Panc1 (cell line): Measurements from ENCODE around the gene ZCCHC24. TPM values are rescaled to one million over a fixed set of nuclear protein-coding genes. Genes with fewer than 3 reads are reported as not detected.

Experiments
- ATAC-seq: fragments of 200-7000 bp; cut with Tn5 transposase; 2 replicates; pipeline ENCODE4 v1.9.1; 2020; ENCODE audit warnings: mild to moderate bottlenecking, moderate library complexity
- BruUV-seq: library from RNA; stranded (reverse); fragments of 400-500 nt; replicated peaks from 2 replicates; lab custom pipeline; 2021; lab: Mats Ljungman, UMichigan
- CTCF ChIA-PET: fragments of 300-600 bp; sonication (Branson Sonifier 250); formaldehyde crosslinking; loops from one replicate; lab custom pipeline; 2022; ENCODE audit warnings: antibody characterized with exemption; lab: Charles Lee
- POLR2A ChIA-PET: fragments of 300-600 bp; sonication (Branson Sonifier 250); formaldehyde crosslinking; loops from one replicate; lab custom pipeline; 2022; ENCODE audit warnings: antibody characterized with exemption; lab: Charles Lee
- DNase-seq: peaks from one replicate; pipeline ENCODE4 v3.0.0-alpha.2; 2010; ENCODE audit warnings: low read depth, low spot score
- H3K27ac ChIP-seq: 2 replicates; pipeline ENCODE4 v1.5.1; 2011; ENCODE audit warnings: mild to moderate bottlenecking, low read length, inconsistent platforms
- H3K27me3 ChIP-seq: fragments of 200-500 bp; sonication (Bioruptor generic); 2 replicates; pipeline ENCODE4 v1.6.0; 2014; ENCODE audit warnings: low read length, inconsistent platforms; ENCODE audit not compliant: control insufficient read depth, insufficient read depth
- H3K36me3 ChIP-seq: fragments of 200-500 bp; sonication (Bioruptor generic); 2 replicates; pipeline ENCODE4 v1.5.1; 2014; ENCODE audit warnings: inconsistent platforms, mild to moderate bottlenecking, low read length, moderate library complexity; ENCODE audit not compliant: control insufficient read depth, insufficient read depth
- H3K4me1 ChIP-seq: 2 replicates; pipeline ENCODE4 v1.5.1; 2011; ENCODE audit warnings: inconsistent platforms, mild to moderate bottlenecking, low read length, moderate library complexity; ENCODE audit not compliant: control insufficient read depth, insufficient read depth
- H3K4me3 ChIP-seq, 2 experiments: 2 replicates each; pipeline ENCODE4 v1.5.1; 2011 to 2012; ENCODE audit warnings: low read depth in 2 of 2, low read length in 2 of 2, mild to moderate bottlenecking in 2 of 2, inconsistent platforms in 1 of 2, moderate library complexity in 1 of 2
- H3K9me3 ChIP-seq: fragments of 200-500 bp; sonication (Bioruptor generic); 2 replicates; pipeline ENCODE4 v1.5.1; 2014; ENCODE audit warnings: low read depth, mild to moderate bottlenecking, inconsistent platforms, low read length, moderate library complexity; ENCODE audit not compliant: control insufficient read depth, insufficient read depth
- CTCF ChIP-seq: fragments of 450-650 bp; IDR thresholded peaks from 2 replicates; pipeline ENCODE4 v1.5.1; 2017; ENCODE audit warnings: mild to moderate bottlenecking
- POLR2AphosphoS5 ChIP-seq: IDR thresholded peaks from 2 replicates; pipeline ENCODE4 v1.6.1; 2012; ENCODE audit warnings: mild to moderate bottlenecking, low read depth, low read length, moderate library complexity
- REST ChIP-seq, 2 experiments: IDR thresholded peaks; 2 replicates each; pipeline ENCODE4 v1.6.1; 2011 to 2012; ENCODE audit warnings: low read depth in 2 of 2, control low read depth in 1 of 2, low read length in 1 of 2, mild to moderate bottlenecking in 1 of 2, moderate library complexity in 1 of 2; ENCODE audit not compliant: insufficient read depth in 1 of 2
- SIN3A ChIP-seq: IDR thresholded peaks from 2 replicates; pipeline ENCODE4 v1.6.1; 2012; ENCODE audit warnings: low read depth, mild to moderate bottlenecking, low read length, moderate library complexity, borderline replicate concordance; ENCODE audit not compliant: insufficient read depth
- TCF7L2 ChIP-seq: IDR thresholded peaks from 2 replicates; pipeline ENCODE4 v1.6.1; 2011; ENCODE audit warnings: mild to moderate bottlenecking, low read depth, low read length, inconsistent platforms
- in situ Hi-C: cut with HindIII; loops from 2 replicates; pipeline ENCODE4 v1.10.0; 2016; ENCODE audit warnings: low sequenced_read_pairs, low pct_unique_long_range_greater_than_20kb
- intact Hi-C: fragments of 100-400 bp; cut with micrococcal nuclease; formaldehyde crosslinking; loops from one replicate; pipeline ENCODE4 v1.10.0; 2022; ENCODE audit not compliant: unreplicated experiment
- total RNA-seq: library from RNA; stranded (reverse); gene quantifications from one replicate; pipeline ENCODE4 v1.2.1, GENCODE V29; 2021; ENCODE audit not compliant: unreplicated experiment

Gene ZCCHC24
- total RNA-seq, 1 experiment from 2014 or later, result 7.8 TPM

DNA sequence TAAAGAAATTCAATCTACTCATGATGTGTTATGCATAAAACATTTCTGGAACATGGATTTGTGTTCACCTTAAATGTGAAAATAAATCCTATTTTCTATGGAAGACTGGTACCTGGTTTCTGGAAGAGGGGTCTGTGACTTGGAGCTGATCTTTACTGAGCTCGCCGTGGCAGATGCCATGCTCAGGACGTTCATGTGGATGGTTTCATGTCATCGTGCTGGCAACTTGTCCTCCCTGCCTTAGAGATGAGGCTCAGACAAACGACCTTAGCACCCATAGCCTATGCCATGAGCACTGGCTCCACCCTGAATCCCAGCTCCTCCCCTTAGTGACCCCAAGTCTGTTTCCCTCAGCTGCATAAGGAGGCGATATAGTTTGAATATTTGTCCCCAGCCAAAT, 90.8 kb downstream of the ZCCHC24 start:
- Histone ChIP-seq H3K36me3 (peaks cover 2% of the 10 kb centered on the region; the same call in 1 of the 2 replicates), H3K4me1 (no peaks in the 10 kb centered on the region), H3K27ac (no peak overlapping the region), H3K4me3 (no peak overlapping the region), H3K27me3 (no peaks in the 10 kb centered on the region), H3K9me3 (no peaks in the 10 kb centered on the region)
- BruUV-seq, result no TSS peak
- CTCF ChIA-PET, result no interaction called here
- no peak for TF ChIP-seq POLR2AphosphoS5
- no peak for TF ChIP-seq TCF7L2
- no peak for TF ChIP-seq CTCF
- no peak for TF ChIP-seq SIN3A
- TF ChIP-seq REST (IDR thresholded peaks at IDR 0.05; ENCODE audit: insufficient read depth in 1 of 2, low read depth in 2 of 2, low read length in 1 of 2), result no peak
- in situ Hi-C loops (no loop called here), intact Hi-C loops (no loop called here)
- ATAC-seq, result no peak
- DNase-seq, result no peak
- POLR2A ChIA-PET, result interaction anchor here (0.7 kb wide), 1 partner anchor 107 kb away, joined by 3 read pairs; no protein-coding TSS in a partner anchor

DNA sequence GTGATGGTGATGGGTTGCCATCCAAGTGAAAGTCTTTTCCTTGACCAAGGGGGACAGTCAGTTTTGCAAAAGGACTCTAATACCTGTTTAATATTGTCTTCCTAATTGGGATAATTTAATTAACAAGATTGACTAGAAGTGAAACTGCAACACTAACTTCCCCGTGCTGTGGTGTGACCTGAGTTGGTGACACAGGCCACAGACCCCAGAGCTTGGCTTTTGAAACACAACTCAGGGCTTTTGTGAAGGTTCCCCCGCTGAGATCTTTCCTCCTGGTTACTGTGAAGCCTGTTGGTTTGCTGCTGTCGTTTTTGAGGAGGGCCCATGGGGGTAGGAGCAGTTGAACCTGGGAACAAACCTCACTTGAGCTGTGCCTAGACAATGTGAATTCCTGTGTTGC, 91.3 kb downstream of the ZCCHC24 start:
- in situ Hi-C loops, result no loop called here
- H3K36me3 ChIP-seq, result peaks cover 2% of the 10 kb centered on the region; the same call in 1 of the 2 replicates
- ATAC-seq, result no peak
- TSS peak; percentile 49 for BruUV-seq
- H3K4me1 ChIP-seq, result no peaks in the 10 kb centered on the region
- no peak for TF ChIP-seq CTCF
- TF ChIP-seq REST (IDR thresholded peaks at IDR 0.05; ENCODE audit: insufficient read depth in 1 of 2, low read depth in 2 of 2, low read length in 1 of 2), result no peak
- no peak for TF ChIP-seq TCF7L2
- TF ChIP-seq SIN3A, result no peak
- TF ChIP-seq POLR2AphosphoS5, result no peak
- no peaks in the 10 kb centered on the region for H3K27me3 ChIP-seq
- no peak for DNase-seq
- intact Hi-C loops, result no loop called here
- no peaks in the 10 kb centered on the region for H3K9me3 ChIP-seq
- CTCF ChIA-PET, result no interaction called here
- H3K27ac ChIP-seq, result no peak overlapping the region
- POLR2A ChIA-PET, result interaction anchor here (0.7 kb wide), 1 partner anchor 106 kb away, joined by 3 read pairs; no protein-coding TSS in a partner anchor
- no peak overlapping the region for H3K4me3 ChIP-seq
